ENCODE data around the gene TFCP2L1. TPM values are rescaled to one million over a fixed set of nuclear protein-coding genes. Genes with fewer than 3 reads are reported as not detected.

The TFCP2L1 gene
- total and polyA plus RNA-seq, 2 experiments from 2014 or later: 0.94 to 6.4 TPM

- Mint-ChIP-seq H3K4me3 (no peak overlapping the region), H3K36me3 (ENCODE audit: low read depth) (no peaks in the 10 kb centered on the region), H3K27ac (no peak overlapping the region), H3K4me1 (no peaks in the 10 kb centered on the region), H3K9me3 (no peaks in the 10 kb centered on the region; the same call in 2 of the 3 replicates), H3K27me3 (ENCODE audit: insufficient read depth, low read depth, poor library complexity) (peaks cover 3% of the 10 kb centered on the region)
- H3K9me2 ChIP-seq (ENCODE audit: insufficient read depth): no peaks in the 10 kb centered on the region; the same call in 1 of the 2 replicates
- H3K36me3 ChIP-seq (ENCODE audit: insufficient read depth): no peaks in the 10 kb centered on the region
- no peak overlapping the region for H3K4me2 ChIP-seq
- no peak overlapping the region for H3K4me3 ChIP-seq
- H3K4me1 ChIP-seq (ENCODE audit: insufficient read depth): 0 out of 2 replicates have a peak, but pooled peaks cover 4% of the 10 kb centered on the region
- H3K79me2 ChIP-seq (replicated peaks; ENCODE audit: insufficient read depth): no peaks in the 10 kb centered on the region
- H2AFZ ChIP-seq: no peak overlapping the region
- DNase-seq (ENCODE audit: low spot score): no peak
- H3F3A ChIP-seq (replicated peaks; ENCODE audit: low read depth): no peaks in the 10 kb centered on the region
- no peak for TF ChIP-seq ZNF462 (CRISPR knock-in tag; IDR thresholded peaks at IDR 0.05)
- TF ChIP-seq EZH2phosphoT487 (IDR thresholded peaks at IDR 0.05; ENCODE audit: unreplicated experiment): no peak
- TF ChIP-seq ETS1 (IDR thresholded peaks at IDR 0.05): no peak
- no peak for TF ChIP-seq JUNB (IDR thresholded peaks at IDR 0.05; ENCODE audit: unreplicated experiment)
- no peak for TF ChIP-seq CTCF (conservative IDR thresholded peaks at IDR 0.05; ENCODE audit: low read depth in 2 of 2)
- TF ChIP-seq NANOG (IDR thresholded peaks at IDR 0.05; ENCODE audit: borderline replicate concordance): no peak
- no peak for TF ChIP-seq ZNF114 (CRISPR knock-in tag; IDR thresholded peaks at IDR 0.05)
- no peak for TF ChIP-seq REST (IDR thresholded peaks at IDR 0.05; ENCODE audit: unreplicated experiment)
- no peak for TF ChIP-seq ZNF331 (CRISPR knock-in tag; IDR thresholded peaks at IDR 0.05; ENCODE audit: low read depth)
- no peak for TF ChIP-seq POLR2AphosphoS5 (IDR thresholded peaks at IDR 0.05; ENCODE audit: low read depth)
- no peak for TF ChIP-seq STAT1 (IDR thresholded peaks at IDR 0.05; ENCODE audit: unreplicated experiment)
- no peak for TF ChIP-seq EZH2 (IDR thresholded peaks at IDR 0.05; ENCODE audit: low read depth, unreplicated experiment)
- no peak for TF ChIP-seq CREB1 (CRISPR knock-in tag; IDR thresholded peaks at IDR 0.05; ENCODE audit: low read depth)
- ATAC-seq: no peak
- H4K20me1 ChIP-seq (replicated peaks; ENCODE audit: insufficient read depth): no peaks in the 10 kb centered on the region
- no peaks in the 10 kb centered on the region for H3K27me3 ChIP-seq (ENCODE audit: insufficient read depth)
- no peak overlapping the region for H3K27ac ChIP-seq (ENCODE audit: low read depth)
Observed at GRCh38 chr2:121177896-121178295, 107.1 kb downstream of the TFCP2L1 start.

Measured in GM23338 (cell line).